Measurements from ENCODE around the gene CNTN5.

- TF ChIP-seq, protein P1, sequence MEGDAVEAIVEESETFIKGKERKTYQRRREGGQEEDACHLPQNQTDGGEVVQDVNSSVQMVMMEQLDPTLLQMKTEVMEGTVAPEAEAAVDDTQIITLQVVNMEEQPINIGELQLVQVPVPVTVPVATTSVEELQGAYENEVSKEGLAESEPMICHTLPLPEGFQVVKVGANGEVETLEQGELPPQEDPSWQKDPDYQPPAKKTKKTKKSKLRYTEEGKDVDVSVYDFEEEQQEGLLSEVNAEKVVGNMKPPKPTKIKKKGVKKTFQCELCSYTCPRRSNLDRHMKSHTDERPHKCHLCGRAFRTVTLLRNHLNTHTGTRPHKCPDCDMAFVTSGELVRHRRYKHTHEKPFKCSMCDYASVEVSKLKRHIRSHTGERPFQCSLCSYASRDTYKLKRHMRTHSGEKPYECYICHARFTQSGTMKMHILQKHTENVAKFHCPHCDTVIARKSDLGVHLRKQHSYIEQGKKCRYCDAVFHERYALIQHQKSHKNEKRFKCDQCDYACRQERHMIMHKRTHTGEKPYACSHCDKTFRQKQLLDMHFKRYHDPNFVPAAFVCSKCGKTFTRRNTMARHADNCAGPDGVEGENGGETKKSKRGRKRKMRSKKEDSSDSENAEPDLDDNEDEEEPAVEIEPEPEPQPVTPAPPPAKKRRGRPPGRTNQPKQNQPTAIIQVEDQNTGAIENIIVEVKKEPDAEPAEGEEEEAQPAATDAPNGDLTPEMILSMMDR (IDR thresholded peaks at IDR 0.05): no peak
- TF ChIP-seq GABPA (IDR thresholded peaks at IDR 0.05; ENCODE audit: low read depth) (no peak), RAD21 (IDR thresholded peaks at IDR 0.05; ENCODE audit: low read length) (no peak), JUND (IDR thresholded peaks at IDR 0.05) (no peak), REST (IDR thresholded peaks at IDR 0.05; ENCODE audit: low read depth, low read length) (no peak), TAF1 (IDR thresholded peaks at IDR 0.05; ENCODE audit: borderline replicate concordance, low read depth, low read length) (no peak), EP300 (IDR thresholded peaks at IDR 0.05; ENCODE audit: borderline replicate concordance in 1 of 2, low read depth in 1 of 2, low read length in 1 of 2) (no peak), RCOR1 (IDR thresholded peaks at IDR 0.05; ENCODE audit: low read length) (no peak), MXI1 (IDR thresholded peaks at IDR 0.05; ENCODE audit: low read depth, low read length) (no peak), TCF12 (IDR thresholded peaks at IDR 0.05) (no peak), POLR2AphosphoS5 (IDR thresholded peaks at IDR 0.05; ENCODE audit: low read depth, low read length) (no peak), EZH2phosphoT487 (IDR thresholded peaks at IDR 0.05; ENCODE audit: borderline replicate concordance, low read depth) (no peak), FOSL2 (IDR thresholded peaks at IDR 0.05; ENCODE audit: borderline replicate concordance, low read depth) (no peak)
- TF ChIP-seq, protein P2, sequence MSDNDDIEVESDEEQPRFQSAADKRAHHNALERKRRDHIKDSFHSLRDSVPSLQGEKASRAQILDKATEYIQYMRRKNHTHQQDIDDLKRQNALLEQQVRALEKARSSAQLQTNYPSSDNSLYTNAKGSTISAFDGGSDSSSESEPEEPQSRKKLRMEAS (IDR thresholded peaks at IDR 0.05; ENCODE audit: low read depth): no peak
These were observed 1383.1 kb downstream of the CNTN5 start for GRCh38 chr11:100403816-100404215.

All from SK-N-SH (cell line).